H1 (cell line): Measurements from ENCODE around the gene CKAP5. TPM values are rescaled to one million over a fixed set of nuclear protein-coding genes. Genes with fewer than 3 reads are reported as not detected.

ENCODE experiments used
- CTCF ChIA-PET: fragments of 300-600 bp; sonication (Branson Sonifier 250); formaldehyde crosslinking; loops from one replicate; lab custom pipeline; 2021; ENCODE audit not compliant: partially characterized antibody; lab: Charles Lee
- POLR2A ChIA-PET: fragments of 300-600 bp; sonication (Branson Sonifier 250); formaldehyde crosslinking; loops from one replicate; lab custom pipeline; 2021; ENCODE audit warnings: inconsistent platforms; ENCODE audit not compliant: partially characterized antibody; lab: Charles Lee
- DNase-seq, 2 experiments: peaks; one replicate each; pipeline versions ENCODE4 v3.0.0 to v3.0.0-alpha.2; 2010 to 2022; ENCODE audit warnings: low spot score in 2 of 2, low read depth in 1 of 2, mixed read lengths in 1 of 2
- FAIRE-seq: peaks from 2 replicates; lab custom pipeline; 2011; peaks lifted over from hg19 to GRCh38; lab: Jason Lieb, UNC
- H2AFZ ChIP-seq: 2 replicates; pipeline ENCODE4 v1.8.1; 2012; ENCODE audit warnings: low read length, inconsistent platforms
- H2AK5ac ChIP-seq: 2 replicates; pipeline ENCODE4 v1.6.1; 2013; ENCODE audit warnings: low read depth, low read length
- H2BK120ac ChIP-seq: replicated peaks from 2 replicates; pipeline ENCODE3; 2013; ENCODE audit warnings: low read depth, low read length, inconsistent platforms
- H2BK12ac ChIP-seq: 2 replicates; pipeline ENCODE4 v1.6.1; 2013; ENCODE audit warnings: low read depth, low read length
- H2BK15ac ChIP-seq: 2 replicates; pipeline ENCODE4 v1.6.1; 2013; ENCODE audit warnings: low read length
- H2BK20ac ChIP-seq: 2 replicates; pipeline ENCODE4 v1.6.1; 2013; ENCODE audit warnings: low read length
- H2BK5ac ChIP-seq: 2 replicates; pipeline ENCODE4 v1.6.1; 2013; ENCODE audit warnings: low read depth, low read length
- H3K14ac ChIP-seq: 2 replicates; pipeline ENCODE4 v1.6.1; 2013; ENCODE audit warnings: inconsistent platforms; ENCODE audit not compliant: insufficient read length
- H3K18ac ChIP-seq: 2 replicates; pipeline ENCODE4 v1.6.1; 2013; ENCODE audit warnings: low read length; ENCODE audit errors: extremely low read depth
- H3K23ac ChIP-seq: 2 replicates; pipeline ENCODE4 v1.6.1; 2013; ENCODE audit warnings: inconsistent platforms; ENCODE audit not compliant: insufficient read length
- H3K23me2 ChIP-seq: 2 replicates; pipeline ENCODE4 v1.6.1; 2013; ENCODE audit warnings: low read depth, low read length
- H3K27ac ChIP-seq: 2 replicates; pipeline ENCODE4 v1.6.1; 2011; ENCODE audit warnings: low read depth, low read length, inconsistent platforms
- H3K27me3 ChIP-seq, 4 experiments: replicated peaks in 1 of 4; 1 replicate in 1 of 4; 2 replicates in 3 of 4; pipeline versions ENCODE4 v1.6.1 to v1.8.1; 2011 to 2013; ENCODE audit warnings: low read length in 3 of 4, mild to moderate bottlenecking in 3 of 4, inconsistent platforms in 2 of 4, mixed read lengths in 2 of 4, moderate library complexity in 1 of 4; ENCODE audit not compliant: control insufficient read depth in 3 of 4, insufficient read depth in 3 of 4; ENCODE audit errors: extremely low read depth in 1 of 4
- H3K36me3 ChIP-seq, 4 experiments: 2 replicates each; pipeline versions ENCODE4 v1.6.1 to v1.8.1; 2011 to 2013; ENCODE audit warnings: mild to moderate bottlenecking in 4 of 4, low read length in 3 of 4, moderate library complexity in 2 of 4, control low read depth in 1 of 4, inconsistent platforms in 1 of 4; ENCODE audit not compliant: insufficient read depth in 4 of 4, control insufficient read depth in 2 of 4
- H3K4ac ChIP-seq: replicated peaks from 2 replicates; pipeline ENCODE3; 2013; ENCODE audit warnings: low read length, low read depth, mixed read lengths, inconsistent platforms; ENCODE audit not compliant: insufficient read length
- H3K4me1 ChIP-seq, 4 experiments: replicated peaks in 1 of 4; 1 replicate in 1 of 4; 2 replicates in 3 of 4; pipeline versions ENCODE4 v1.6.1 to v1.8.1; 2011 to 2013; ENCODE audit warnings: low read length in 3 of 4, inconsistent platforms in 2 of 4, mixed read lengths in 1 of 4; ENCODE audit not compliant: insufficient read depth in 4 of 4, control insufficient read depth in 3 of 4
- H3K4me2 ChIP-seq, 2 experiments: 2 replicates each; pipeline versions ENCODE4 v1.6.1 to v1.8.1; 2011 to 2013; ENCODE audit warnings: low read depth in 2 of 2, low read length in 2 of 2, control low read depth in 1 of 2, inconsistent platforms in 1 of 2, mild to moderate bottlenecking in 1 of 2; ENCODE audit not compliant: insufficient read depth in 1 of 2
- H3K4me3 ChIP-seq, 4 experiments: fragments of 200-600, 300-600 bp in 1 of 4; sonication (generic), shearing (Covaris generic), sonication (Bioruptor Twin) in 1 of 4; 2 replicates each; pipeline versions ENCODE4 v1.5.1 to v1.8.1; 2011 to 2016; ENCODE audit warnings: low read length in 4 of 4, low read depth in 3 of 4, control low read depth in 2 of 4, inconsistent platforms in 2 of 4, mild to moderate bottlenecking in 2 of 4, mixed read lengths in 1 of 4, moderate library complexity in 1 of 4; ENCODE audit not compliant: insufficient read depth in 2 of 4; ENCODE audit errors: extremely low read depth in 1 of 4
- H3K56ac ChIP-seq: replicated peaks from 2 replicates; pipeline ENCODE3; 2013; ENCODE audit warnings: low read depth, mild to moderate bottlenecking, mixed read lengths, low read length, inconsistent platforms; ENCODE audit not compliant: insufficient read length
- H3K79me1 ChIP-seq: 2 replicates; pipeline ENCODE4 v1.6.1; 2013; ENCODE audit warnings: low read depth, low read length, control low read depth
- H3K79me2 ChIP-seq, 2 experiments: 2 replicates each; pipeline versions ENCODE4 v1.6.1 to v1.8.1; 2012 to 2013; ENCODE audit warnings: low read length in 2 of 2, mild to moderate bottlenecking in 2 of 2, inconsistent platforms in 1 of 2; ENCODE audit not compliant: insufficient read depth in 2 of 2, control insufficient read depth in 1 of 2
- H3K9ac ChIP-seq, 4 experiments: replicated peaks in 1 of 4; 1 replicate in 1 of 4; 2 replicates in 3 of 4; pipeline versions ENCODE4 v1.6.1 to v1.8.1; 2011 to 2013; ENCODE audit warnings: low read depth in 3 of 4, low read length in 3 of 4, control low read depth in 2 of 4, mild to moderate bottlenecking in 2 of 4, moderate library complexity in 2 of 4, inconsistent platforms in 1 of 4; ENCODE audit errors: extremely low read depth in 1 of 4
- H3K9me3 ChIP-seq, 2 experiments: 2 replicates each; pipeline versions ENCODE4 v1.6.1 to v1.8.1; 2012 to 2013; ENCODE audit warnings: mild to moderate bottlenecking in 2 of 2, moderate library complexity in 2 of 2, control low read depth in 1 of 2, inconsistent platforms in 1 of 2, low read depth in 1 of 2, low read length in 1 of 2, mixed read lengths in 1 of 2; ENCODE audit not compliant: insufficient read depth in 2 of 2
- H4K20me1 ChIP-seq, 2 experiments: replicated peaks in 1 of 2; 2 replicates each; pipeline versions ENCODE3 to v1.8.1; 2011 to 2013; ENCODE audit warnings: inconsistent platforms in 2 of 2, low read length in 2 of 2, mild to moderate bottlenecking in 1 of 2; ENCODE audit not compliant: insufficient read depth in 2 of 2, control insufficient read depth in 1 of 2
- H4K5ac ChIP-seq: 2 replicates; pipeline ENCODE4 v1.6.1; 2013; ENCODE audit warnings: low read length, low read depth, mixed read lengths, inconsistent platforms; ENCODE audit not compliant: insufficient read length
- H4K8ac ChIP-seq: 2 replicates; pipeline ENCODE4 v1.8.0; 2013; ENCODE audit warnings: mild to moderate bottlenecking, moderate library complexity, low read length, inconsistent platforms; ENCODE audit not compliant: insufficient read depth; ENCODE audit errors: extremely low read depth
- H4K91ac ChIP-seq: replicated peaks from 2 replicates; pipeline ENCODE3; 2013; ENCODE audit warnings: low read length, mixed read lengths, inconsistent platforms; ENCODE audit not compliant: insufficient read length
- WGBS, 2 experiments: shearing (Covaris generic) in 1 of 2; methylation state at CpG; one replicate each; pipeline versions ENCODE4 v1.1.6 to v1.1.7; 2013 to 2015; ENCODE audit warnings: low lambda C conversion rate in 2 of 2, mixed read lengths in 2 of 2, inconsistent platforms in 1 of 2, low coverage in 1 of 2, missing lambda C conversion rate in 1 of 2; ENCODE audit not compliant: insufficient replicate concordance in 2 of 2, insufficient coverage in 1 of 2, insufficient read length in 1 of 2; ENCODE audit errors: extremely low coverage in 1 of 2, missing lambda C conversion rate in 1 of 2; 5-methylcytosine and 5-hydroxymethylcytosine counted together
- polyA plus RNA-seq, 7 experiments: library from polyadenylated mRNA; depleted of rRNA in 3 of 7; stranded (reverse) in 5 of 7; unstranded in 2 of 7; fragments of >200 nt in 5 of 7; fragments of 200-250 nt in 2 of 7; gene quantifications; 1 replicate in 5 of 7; 2 replicates in 1 of 7; 4 replicates in 1 of 7; pipeline versions ENCODE4 v1.2.1 to v1.2.3, GENCODE V29; 2011 to 2013; ENCODE audit warnings: missing spikeins in 2 of 7, mixed read lengths in 2 of 7
- total RNA-seq: library from RNA; stranded (reverse); fragmentation: NEBNext Ultra II Directional; extraction: Animal tissue kit (Norgen Biotek cat#: 25700); gene quantifications from 2 replicates; pipeline ENCODE4 v1.2.1, GENCODE V29; 2021

Gene CKAP5
- total and polyA plus RNA-seq, 2 of the 8 experiments (the other 6 are each of a cell fraction or from before 2014, with no cell fraction given), result 64.8 to 185 TPM

DNA sequence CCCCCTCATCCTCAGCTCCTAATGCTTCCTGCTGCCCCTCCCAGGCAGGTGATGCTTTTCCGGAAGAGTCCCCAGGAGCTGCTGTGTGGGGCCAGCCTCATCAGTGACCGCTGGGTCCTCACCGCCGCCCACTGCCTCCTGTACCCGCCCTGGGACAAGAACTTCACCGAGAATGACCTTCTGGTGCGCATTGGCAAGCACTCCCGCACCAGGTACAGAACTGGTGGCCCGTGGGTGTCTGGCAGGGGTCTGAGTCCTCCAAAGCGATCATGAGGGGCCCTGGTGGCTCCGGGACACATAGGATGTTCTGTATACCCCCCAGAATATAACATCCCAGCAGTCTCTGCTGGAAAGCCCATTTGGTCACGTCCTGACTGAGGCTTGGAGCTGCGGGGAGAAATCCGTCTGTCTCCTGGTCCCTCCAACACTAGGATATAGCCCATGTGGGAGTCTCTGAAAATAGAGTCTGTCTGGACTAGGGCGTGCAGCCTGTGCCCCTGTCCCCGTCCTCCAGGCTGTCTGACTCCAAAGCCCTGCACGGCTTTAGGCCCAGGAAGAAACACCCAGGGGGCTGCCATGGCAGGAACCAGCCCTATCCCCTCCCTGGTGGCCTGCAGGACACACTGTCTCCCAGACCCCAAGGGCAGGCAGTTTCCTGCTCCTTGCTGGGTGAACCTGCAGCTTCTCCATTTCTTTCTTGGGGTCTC, 118.0 kb downstream of the CKAP5 start:
- Histone ChIP-seq H3K79me2 (no peaks in the 10 kb centered on the region), H3K79me1 (no peaks in the 10 kb centered on the region), H4K91ac (no peak overlapping the region), H3K4me2 (no peak overlapping the region), H2BK15ac (no peak overlapping the region), H3K56ac (no peak overlapping the region), H3K27ac (no peak overlapping the region), H3K36me3 (no peaks in the 10 kb centered on the region), H2AK5ac (no peak overlapping the region), H3K9ac (no peak overlapping the region; a peak in 2 of 7 replicates), H4K20me1 (no peaks in the 10 kb centered on the region), H3K4me3 (no peak overlapping the region), H3K9me3 (no peaks in the 10 kb centered on the region), H3K27me3 (no peaks in the 10 kb centered on the region), H2BK5ac (no peak overlapping the region), H2BK20ac (no peak overlapping the region), H3K4me1 (peaks cover 0 to 3% (median under 1%) of the 10 kb centered on the region in 4 experiments; a peak in 2 of 7 replicates), H4K5ac (no peak overlapping the region), H2AFZ (no peak overlapping the region), H3K4ac (no peak overlapping the region), H2BK120ac (no peak overlapping the region), H3K14ac (no peak overlapping the region), H4K8ac (peak overlapping the region; percentile 82; the same call in 1 of the 2 replicates), H3K23me2 (no peaks in the 10 kb centered on the region), H2BK12ac (no peak overlapping the region), H3K23ac (no peak overlapping the region), H3K18ac (no peak overlapping the region)
- DNase-seq, result no peak
- WGBS, 2 experiments, result 87% methylated on average over 17 of the region's 17 CpGs; no CpG with 5 or more reads in 1 of the 2 experiments
- CTCF ChIA-PET, result interaction anchor here (1.4 to 2.0 kb wide), 2 partner anchors 10 to 50 kb away, joined by 5 to 7 read pairs; no protein-coding TSS in a partner anchor
- no peak for FAIRE-seq
- POLR2A ChIA-PET, result no interaction called here
